ENCODE data around the gene EPG5.

GRCh38 chr18:45913276-45913675, 53.9 kb downstream of the EPG5 start:
- TF ChIP-seq CTCF (IDR thresholded peaks at IDR 0.05) (no peak), POLR2A (IDR thresholded peaks at IDR 0.05) (no peak), EP300 (IDR thresholded peaks at IDR 0.05; ENCODE audit: low read depth) (no peak)
